T-helper 17 cell (primary cell): ENCODE measurements around the gene SPAG16. TPM values are rescaled to one million over a fixed set of nuclear protein-coding genes. Genes with fewer than 3 reads are reported as not detected.
"Not testable (repeated sequence)": the region's sequence is repeated elsewhere in the genome, so short reads cannot be mapped to it uniquely, and the experiment has no call there.

ENCODE experiments used
- ATAC-seq: fragments of 150-1000 bp; cut with Tn5 transposase; 2 replicates; pipeline ENCODE4 v1.10.0; 2021; ENCODE audit warnings: mild to moderate bottlenecking, moderate library complexity
- DNase-seq, 3 donors: peaks; one replicate each; pipeline versions ENCODE4 v3.0.0 to v3.0.0-alpha.2; 2020 to 2021
- H3K9me3 ChIP-seq: one replicate; pipeline ENCODE4 v1.7.0; 2013; ENCODE audit warnings: low read length, mild to moderate bottlenecking; ENCODE audit not compliant: control insufficient read depth, poor library complexity, severe bottlenecking
- H3K27ac Mint-ChIP-seq: one replicate; pipeline ENCODE4 v1.8.0; 2022; ENCODE audit warnings: mild to moderate bottlenecking, moderate library complexity, mixed read lengths
- H3K27me3 Mint-ChIP-seq: one replicate; pipeline ENCODE4 v1.8.0; 2022; ENCODE audit warnings: mixed read lengths
- H3K36me3 Mint-ChIP-seq: one replicate; pipeline ENCODE4 v1.8.0; 2022; ENCODE audit warnings: low read depth, mixed read lengths
- H3K4me1 Mint-ChIP-seq: one replicate; pipeline ENCODE4 v1.8.0; 2022; ENCODE audit warnings: mild to moderate bottlenecking, mixed read lengths
- H3K4me3 Mint-ChIP-seq: one replicate; pipeline ENCODE4 v1.8.0; 2022; ENCODE audit warnings: mild to moderate bottlenecking, moderate library complexity, mixed read lengths
- total RNA-seq, 4 donors: library from RNA in 2 of 4; stranded (reverse) in 2 of 4; gene quantifications; one replicate each; pipeline ENCODE4 v1.2.3 and lab custom pipeline; 2022 to 2026

SPAG16 gene
- total RNA-seq, 2 donors from 2014 or later: 4.1 to 5.1 TPM

DNA sequence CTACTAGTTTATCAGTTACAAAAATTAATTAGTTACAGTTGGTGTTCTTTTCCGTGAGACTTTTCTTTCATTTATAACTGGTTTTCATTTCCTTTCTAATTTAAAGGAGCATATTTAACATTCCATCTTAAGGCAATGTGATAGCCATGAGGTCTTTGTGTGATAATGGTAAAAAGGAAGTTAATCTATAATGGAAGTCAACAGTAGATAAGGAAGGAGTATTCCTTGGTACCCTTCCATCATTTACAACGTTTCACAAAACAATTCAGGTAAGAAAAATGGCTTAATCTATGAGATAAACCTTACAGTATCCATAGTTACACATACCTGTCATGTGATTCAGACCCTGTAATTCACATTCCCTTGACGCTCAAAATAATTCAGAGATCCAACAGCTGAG is 601.2 kb downstream of the SPAG16 start:
- no peak for DNase-seq
- H3K36me3 Mint-ChIP-seq: no peaks in the 10 kb centered on the region
- H3K9me3 ChIP-seq: no peaks in the 10 kb centered on the region
- H3K4me1 Mint-ChIP-seq: no peaks in the 10 kb centered on the region
- no peaks in the 10 kb centered on the region for H3K27me3 Mint-ChIP-seq
- ATAC-seq: no peak
- H3K4me3 Mint-ChIP-seq: no peak overlapping the region
- H3K27ac Mint-ChIP-seq: no peak overlapping the region

DNA sequence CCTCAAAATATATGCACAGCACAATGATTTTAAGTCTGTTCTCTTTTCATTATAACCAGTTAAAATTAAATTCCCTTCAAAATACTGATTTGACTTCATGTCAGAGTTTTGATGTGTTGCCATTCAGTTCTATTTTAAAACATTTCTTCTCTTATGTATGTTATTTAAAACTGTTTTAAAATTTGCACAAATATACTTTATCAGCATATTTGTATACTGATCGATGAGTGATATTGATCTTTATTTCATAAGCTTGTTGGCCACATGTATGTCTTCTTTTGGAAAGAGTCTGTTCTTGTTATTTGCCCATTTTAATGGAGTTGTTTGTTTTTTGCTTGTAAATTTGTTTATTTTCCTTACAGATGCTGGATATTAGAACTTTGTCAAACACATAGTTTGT is 630.2 kb downstream of the SPAG16 start:
- no peaks in the 10 kb centered on the region for H3K4me1 Mint-ChIP-seq
- DNase-seq (no peak), ATAC-seq (no peak)
- H3K36me3 Mint-ChIP-seq: no peaks in the 10 kb centered on the region
- H3K27me3 Mint-ChIP-seq: no peaks in the 10 kb centered on the region
- no peak overlapping the region for H3K4me3 Mint-ChIP-seq
- no peak overlapping the region for H3K27ac Mint-ChIP-seq
- H3K9me3 ChIP-seq: no peaks in the 10 kb centered on the region

DNA sequence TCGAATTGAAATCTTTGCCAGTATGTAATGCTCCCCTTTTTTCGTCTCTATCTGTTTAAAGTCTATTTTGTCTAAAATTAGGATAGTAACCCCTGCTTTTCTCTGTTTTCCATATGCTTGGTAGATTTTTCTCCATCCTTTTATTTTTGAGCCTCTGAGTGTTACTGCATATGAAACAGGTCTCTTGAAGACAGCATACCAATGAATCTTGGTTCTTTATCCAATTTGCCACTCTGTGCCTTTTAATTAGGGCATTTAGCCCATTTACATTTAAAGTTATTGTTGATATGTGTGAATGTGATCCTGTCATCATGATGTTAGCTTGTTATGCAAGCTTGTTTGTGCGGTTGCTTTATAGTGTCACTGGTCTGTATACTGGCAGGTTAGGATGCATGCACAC is 635.8 kb downstream of the SPAG16 start:
- no peaks in the 10 kb centered on the region for H3K27me3 Mint-ChIP-seq

DNA sequence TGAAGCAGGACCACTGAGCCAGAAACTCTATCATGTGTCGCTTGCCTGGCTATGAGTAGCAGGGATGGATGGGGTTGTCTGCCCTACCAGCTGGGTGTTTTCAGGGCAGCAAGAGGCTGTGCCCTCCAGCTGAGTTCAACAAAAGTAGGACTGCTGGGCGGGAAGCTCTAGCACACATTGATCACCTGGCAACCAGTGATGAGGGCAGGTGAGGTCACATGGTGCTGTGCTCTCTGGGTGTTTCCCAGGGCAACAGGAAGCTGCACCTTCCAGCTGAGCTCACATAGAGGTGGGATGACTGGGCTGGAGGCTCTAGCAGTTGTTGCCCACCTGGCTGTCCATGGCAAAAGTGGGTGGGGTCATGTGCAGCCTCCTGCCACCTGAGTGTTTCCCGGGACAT is 639.3 kb downstream of the SPAG16 start:
- DNase-seq (no peak), ATAC-seq (no peak)
- peaks cover 3% of the 10 kb centered on the region for H3K36me3 Mint-ChIP-seq

More for the DNA sequence above, 635.8 kb downstream of the SPAG16 start:
- H3K4me1 Mint-ChIP-seq: no peaks in the 10 kb centered on the region
- no peak for ATAC-seq
- H3K9me3 ChIP-seq: no peaks in the 10 kb centered on the region
- no peaks in the 10 kb centered on the region for H3K36me3 Mint-ChIP-seq
- no peak for DNase-seq
- H3K4me3 Mint-ChIP-seq: no peak overlapping the region
- no peak overlapping the region for H3K27ac Mint-ChIP-seq

DNA sequence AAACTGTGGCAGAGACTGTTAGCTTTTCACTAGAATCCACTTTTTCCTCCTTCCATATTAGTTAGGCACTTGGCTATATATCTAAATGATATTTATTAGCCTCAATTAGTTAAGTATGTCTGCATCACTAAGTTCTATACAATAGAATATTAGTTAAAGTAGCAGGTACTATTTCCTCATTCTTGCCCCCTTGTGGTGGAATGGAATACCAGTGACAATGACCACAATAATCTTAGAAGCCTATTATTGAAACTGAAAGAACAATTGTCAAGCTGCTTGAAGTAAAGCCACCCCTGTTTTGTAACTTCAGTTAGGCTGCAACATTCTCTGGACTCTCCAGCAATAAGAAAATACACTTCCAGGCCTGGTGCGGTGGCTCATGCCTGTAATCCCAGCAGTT is 650.3 kb downstream of the SPAG16 start:
- ATAC-seq (peak; percentile 45), DNase-seq (no peak)
- H3K4me1 Mint-ChIP-seq: peaks cover 2% of the 10 kb centered on the region
- H3K4me3 Mint-ChIP-seq: no peak overlapping the region
- H3K27ac Mint-ChIP-seq: no peak overlapping the region
- peaks cover under 1% of the 10 kb centered on the region for H3K27me3 Mint-ChIP-seq
- no peaks in the 10 kb centered on the region for H3K9me3 ChIP-seq
- no peaks in the 10 kb centered on the region for H3K36me3 Mint-ChIP-seq

More for the DNA sequence above, 639.3 kb downstream of the SPAG16 start:
- Mint-ChIP-seq H3K4me1 (no peaks in the 10 kb centered on the region), H3K4me3 (no peak overlapping the region), H3K27me3 (peaks cover 5% of the 10 kb centered on the region), H3K27ac (no peak overlapping the region)
- H3K9me3 ChIP-seq: no peaks in the 10 kb centered on the region

DNA sequence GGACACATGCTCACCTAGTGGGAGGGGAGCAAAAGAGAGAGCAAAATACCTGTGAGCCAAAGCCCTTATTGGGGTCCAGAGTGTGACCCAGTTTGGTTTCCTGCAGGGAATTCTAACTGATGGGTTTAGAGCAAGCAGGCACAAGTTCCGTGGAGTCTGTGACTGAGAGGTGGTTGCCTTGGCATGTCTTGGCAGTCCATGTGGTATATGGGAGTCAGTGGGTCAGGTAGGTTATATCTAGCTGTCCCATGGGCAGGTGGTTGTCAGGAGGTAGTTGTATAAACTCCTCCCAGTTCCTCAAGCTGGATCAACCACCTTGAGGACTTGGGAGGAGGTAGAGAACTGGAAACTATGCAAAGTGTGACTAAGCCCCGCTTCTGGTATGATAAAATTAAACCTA is 673.8 kb downstream of the SPAG16 start:
- ATAC-seq: no peak
- Mint-ChIP-seq H3K36me3 (no peaks in the 10 kb centered on the region), H3K27ac (no peak overlapping the region), H3K4me1 (no peaks in the 10 kb centered on the region), H3K27me3 (no peaks in the 10 kb centered on the region), H3K4me3 (no peak overlapping the region)
- no peaks in the 10 kb centered on the region for H3K9me3 ChIP-seq
- DNase-seq: no peak

DNA sequence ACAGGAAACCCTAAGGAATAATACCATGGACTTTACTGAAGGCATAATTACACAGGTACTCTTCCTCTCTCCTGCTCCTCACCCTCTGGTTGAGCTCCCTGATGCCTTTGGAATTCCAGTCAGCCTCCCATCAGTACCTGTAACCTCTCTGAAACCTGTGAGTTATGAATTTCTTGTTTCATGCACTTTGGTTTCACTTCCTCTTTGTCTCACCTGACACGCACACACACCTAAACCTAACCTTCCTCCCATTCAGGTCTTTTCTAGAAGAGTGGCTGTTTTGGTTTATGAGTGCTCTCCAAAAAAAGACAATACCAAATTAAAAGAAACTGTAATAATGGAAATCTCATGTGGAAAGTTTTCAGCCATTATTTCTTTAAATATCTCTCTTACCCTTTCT is 675.3 kb downstream of the SPAG16 start:
- ATAC-seq (no peak), DNase-seq (no peak)
- Mint-ChIP-seq H3K36me3 (no peaks in the 10 kb centered on the region), H3K4me3 (no peak overlapping the region), H3K27ac (no peak overlapping the region), H3K4me1 (no peaks in the 10 kb centered on the region), H3K27me3 (no peaks in the 10 kb centered on the region)
- H3K9me3 ChIP-seq: no peaks in the 10 kb centered on the region

DNA sequence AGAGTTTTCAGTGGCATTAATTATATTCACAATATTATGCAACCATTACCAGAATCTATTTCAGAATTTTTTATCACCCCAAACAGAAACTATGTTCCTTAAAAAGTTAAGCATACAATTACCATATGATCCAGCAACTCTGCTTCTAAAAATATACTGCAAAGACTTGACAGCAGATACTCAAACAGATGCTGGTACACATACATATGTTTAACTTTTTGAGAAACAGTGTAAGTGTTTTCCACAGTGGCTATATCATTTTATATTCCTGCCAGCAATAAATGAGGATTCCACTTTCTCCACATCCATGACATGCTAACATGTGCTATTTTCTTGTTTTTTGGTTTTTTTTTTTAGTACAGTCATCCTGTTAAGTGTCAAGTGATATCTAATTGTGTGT is 687.3 kb downstream of the SPAG16 start:
- Mint-ChIP-seq H3K36me3 (no peaks in the 10 kb centered on the region), H3K4me3 (no peak overlapping the region), H3K27ac (no peak overlapping the region)

DNA sequence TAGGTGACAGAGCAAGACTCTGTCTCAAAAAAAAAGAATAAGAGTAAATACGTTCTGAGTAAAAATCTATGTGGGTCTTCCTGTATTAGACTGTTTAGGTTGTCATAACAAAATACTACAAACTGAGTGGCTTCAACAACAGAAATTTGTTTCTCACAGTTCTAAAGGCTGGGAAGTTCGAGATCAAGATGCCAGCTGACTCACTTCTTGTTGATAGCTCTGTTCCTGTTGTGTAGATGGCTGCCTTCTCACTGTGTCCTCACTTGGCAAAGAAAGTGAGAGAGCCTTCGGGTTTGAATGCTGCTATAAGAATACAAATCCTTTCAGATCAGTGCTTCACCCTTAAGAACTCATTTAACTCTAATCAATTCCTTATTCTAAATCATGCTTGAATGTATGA is 696.6 kb downstream of the SPAG16 start:
- Mint-ChIP-seq H3K27ac (no peak overlapping the region), H3K27me3 (no peaks in the 10 kb centered on the region), H3K4me1 (no peaks in the 10 kb centered on the region), H3K4me3 (no peak overlapping the region), H3K36me3 (no peaks in the 10 kb centered on the region)
- ATAC-seq: no peak
- no peaks in the 10 kb centered on the region for H3K9me3 ChIP-seq
- DNase-seq: no peak

More for the DNA sequence above, 687.3 kb downstream of the SPAG16 start:
- Mint-ChIP-seq H3K27me3 (peaks cover 4% of the 10 kb centered on the region), H3K4me1 (no peaks in the 10 kb centered on the region)
- ATAC-seq: no peak
- H3K9me3 ChIP-seq: no peaks in the 10 kb centered on the region
- DNase-seq: no peak

DNA sequence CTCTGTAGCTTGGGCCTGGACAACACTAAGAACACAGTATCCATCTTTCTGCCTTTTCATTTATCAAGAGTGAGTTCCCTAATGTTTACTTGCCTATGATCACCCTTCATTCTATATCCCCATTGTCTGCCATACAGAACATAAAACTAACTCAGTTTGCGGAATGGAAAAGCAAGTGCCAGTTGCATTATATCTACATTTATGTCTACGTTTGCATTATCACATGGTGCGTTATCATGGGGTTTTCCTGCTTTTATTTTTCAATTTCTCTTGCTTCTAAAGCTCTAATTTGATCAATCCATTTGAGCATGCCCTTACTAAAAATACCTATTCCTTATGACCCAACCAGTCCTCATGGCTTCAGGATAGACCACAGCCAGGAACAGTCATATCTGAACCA is 704.9 kb downstream of the SPAG16 start:
- Mint-ChIP-seq H3K27me3 (no peaks in the 10 kb centered on the region), H3K36me3 (no peaks in the 10 kb centered on the region), H3K4me1 (no peaks in the 10 kb centered on the region), H3K27ac (no peak overlapping the region), H3K4me3 (no peak overlapping the region)
- DNase-seq (no peak), ATAC-seq (no peak)
- H3K9me3 ChIP-seq: no peaks in the 10 kb centered on the region

DNA sequence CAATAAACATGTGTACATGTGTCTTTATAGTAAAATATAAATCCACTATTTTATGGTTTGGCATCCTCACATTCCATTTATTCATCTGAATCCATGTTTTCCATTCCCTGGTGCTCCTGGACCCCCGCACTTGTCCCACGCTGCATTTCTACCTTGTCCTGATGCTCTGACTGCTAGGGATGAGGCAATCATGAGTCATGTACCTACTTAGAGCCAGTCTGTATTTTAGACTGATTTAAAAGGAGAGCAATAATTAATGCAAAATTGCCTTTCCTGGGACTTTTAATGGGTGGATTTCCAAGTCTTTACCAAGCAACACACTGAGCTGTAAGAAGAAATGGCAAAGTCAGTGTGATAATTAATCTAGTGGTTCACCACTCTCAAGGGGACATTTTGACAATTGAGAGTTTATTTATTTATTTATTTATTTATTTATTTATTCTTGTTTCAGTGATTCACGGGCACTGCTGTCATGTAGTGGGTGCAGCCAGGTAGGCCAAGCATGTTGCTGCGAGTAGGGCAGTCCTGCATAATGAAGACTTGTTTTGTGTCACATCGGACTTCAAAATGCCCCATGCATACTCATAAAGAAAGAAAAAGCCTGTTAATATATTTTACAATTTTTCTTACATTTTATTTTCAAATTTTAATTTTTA is 707.3 kb downstream of the SPAG16 start:
- Mint-ChIP-seq H3K4me3 (no peak overlapping the region), H3K27me3 (no peaks in the 10 kb centered on the region), H3K4me1 (no peaks in the 10 kb centered on the region), H3K36me3 (no peaks in the 10 kb centered on the region), H3K27ac (no peak overlapping the region)
- ATAC-seq: no peak
- H3K9me3 ChIP-seq: no peaks in the 10 kb centered on the region
- no peak for DNase-seq

DNA sequence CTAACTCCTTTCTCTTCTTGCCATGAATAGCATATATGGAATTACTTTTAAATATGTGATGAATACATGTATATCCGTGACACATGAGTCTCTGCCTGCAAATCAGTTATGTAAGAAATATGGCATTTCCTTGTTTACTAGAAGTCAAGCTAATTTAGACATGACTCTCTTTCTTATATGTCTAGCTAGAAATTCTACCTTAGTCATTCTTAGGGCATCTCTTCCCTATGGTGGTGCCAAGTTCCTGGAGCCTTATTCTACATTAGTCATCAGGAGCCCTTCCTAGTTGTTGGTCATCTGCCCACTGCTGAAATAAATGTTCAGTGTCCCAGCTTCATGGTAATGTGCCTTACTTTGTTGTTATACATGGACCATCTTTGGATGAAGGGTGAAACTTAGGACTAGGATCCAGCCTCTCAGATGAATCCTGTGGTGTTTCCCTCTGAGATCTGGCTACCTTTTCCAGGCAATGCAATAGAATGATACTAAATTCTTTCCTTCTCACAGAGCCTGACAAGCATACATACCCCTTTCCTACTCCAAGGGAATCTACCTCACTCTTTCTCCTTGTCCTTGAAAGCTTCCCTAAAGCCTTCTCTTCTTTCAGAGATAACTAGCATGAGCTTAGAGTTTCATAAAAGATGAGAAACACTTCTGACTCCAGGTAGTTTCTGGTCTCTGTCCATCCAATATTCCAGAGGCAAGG is 711.3 kb downstream of the SPAG16 start:
- no peak overlapping the region for H3K4me3 Mint-ChIP-seq
- no peak overlapping the region for H3K27ac Mint-ChIP-seq
- no peaks in the 10 kb centered on the region for H3K27me3 Mint-ChIP-seq
- no peak for ATAC-seq
- H3K36me3 Mint-ChIP-seq: no peaks in the 10 kb centered on the region
- no peak for DNase-seq
- H3K4me1 Mint-ChIP-seq: no peaks in the 10 kb centered on the region
- H3K9me3 ChIP-seq: no peaks in the 10 kb centered on the region

DNA sequence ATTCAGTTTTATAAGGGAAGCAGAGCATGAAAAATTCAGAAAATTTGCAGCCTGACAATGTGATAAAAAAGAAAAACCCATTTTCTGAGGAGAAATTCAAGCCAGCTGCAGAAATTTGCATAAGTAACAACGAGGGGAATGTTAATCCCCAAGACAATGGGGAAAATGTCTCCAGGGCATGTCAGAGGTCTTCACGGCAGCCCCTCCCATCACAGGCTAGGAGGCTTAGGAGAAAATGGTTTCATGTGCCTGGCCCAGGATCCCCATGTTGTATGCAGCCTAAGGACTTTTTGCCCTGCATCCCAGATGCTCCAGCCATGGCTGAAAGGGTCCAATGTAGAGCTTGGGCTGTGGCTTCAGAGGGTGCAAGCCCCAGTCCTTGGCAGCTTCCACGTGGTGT is 714.7 kb downstream of the SPAG16 start:
- not testable (repeated sequence) for H3K27ac Mint-ChIP-seq, H3K4me1 Mint-ChIP-seq, ATAC-seq, DNase-seq, H3K27me3 Mint-ChIP-seq, H3K4me3 Mint-ChIP-seq, H3K36me3 Mint-ChIP-seq, H3K9me3 ChIP-seq

DNA sequence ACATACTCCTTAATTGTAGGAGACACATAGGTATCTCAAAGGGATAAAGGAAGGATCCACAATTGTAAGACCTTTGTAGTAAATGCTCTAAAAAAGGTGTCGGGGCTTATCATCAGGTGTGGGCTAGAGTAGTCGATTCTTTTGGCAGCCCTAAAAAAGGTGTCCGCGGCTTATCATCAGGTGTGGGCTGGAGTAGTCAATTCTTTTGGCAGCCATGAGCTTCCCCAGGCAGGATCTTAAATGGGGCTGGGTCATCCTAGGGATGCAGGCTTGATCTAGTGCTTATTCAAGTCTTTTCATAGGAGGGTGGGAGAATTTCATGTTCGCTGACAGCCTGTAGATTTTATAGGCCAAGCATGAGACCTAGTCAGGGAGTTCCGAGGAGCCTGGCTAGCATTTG is 720.2 kb downstream of the SPAG16 start:
- H3K9me3 ChIP-seq: no peaks in the 10 kb centered on the region
- Mint-ChIP-seq H3K4me3 (no peak overlapping the region), H3K4me1 (no peaks in the 10 kb centered on the region), H3K27ac (no peak overlapping the region), H3K36me3 (no peaks in the 10 kb centered on the region), H3K27me3 (no peaks in the 10 kb centered on the region)
- ATAC-seq (no peak), DNase-seq (no peak)
